Vagina (tissue), 2 donors: ENCODE measurements around the gene TEX36.

Source experiments
- POLR2A ChIP-seq, 2 donors: fragments of 450-650 bp; IDR thresholded peaks; one replicate each; pipeline ENCODE4 v1.6.1; 2017; ENCODE audit warnings: antibody characterized with exemption in 2 of 2, mild to moderate bottlenecking in 2 of 2, moderate library complexity in 2 of 2
- TF ChIP-seq, protein P1 (sequence below), 3 experiments: fragments of 450-650 bp in 2 of 3; fragments of 200-600 bp in 1 of 3; sonication (generic) in 1 of 3; IDR thresholded peaks; one replicate each; pipeline ENCODE4 v1.5.1; 2017 to 2019; ENCODE audit warnings: antibody characterized with exemption in 3 of 3, mild to moderate bottlenecking in 2 of 3, moderate library complexity in 2 of 3

DNA sequence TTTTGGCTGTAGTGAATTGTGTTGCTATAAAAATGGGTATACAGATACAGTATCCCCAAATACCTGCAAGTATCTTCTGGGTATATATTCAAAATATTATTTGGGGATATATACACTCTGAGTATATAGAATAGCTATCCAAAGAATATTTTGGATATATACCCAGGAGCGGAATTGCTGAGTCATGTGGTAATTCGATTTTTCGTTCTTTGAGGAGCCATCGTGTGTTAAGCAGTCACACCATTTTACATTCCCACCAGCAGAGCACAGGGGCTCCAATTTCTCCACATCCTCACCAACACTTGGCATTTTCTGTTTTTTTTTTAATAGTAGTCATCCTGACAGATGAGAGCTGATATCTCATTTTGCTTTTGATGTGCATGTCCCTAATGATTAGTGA lies 61.9 kb downstream of the TEX36 start:
- TF ChIP-seq, protein P1, sequence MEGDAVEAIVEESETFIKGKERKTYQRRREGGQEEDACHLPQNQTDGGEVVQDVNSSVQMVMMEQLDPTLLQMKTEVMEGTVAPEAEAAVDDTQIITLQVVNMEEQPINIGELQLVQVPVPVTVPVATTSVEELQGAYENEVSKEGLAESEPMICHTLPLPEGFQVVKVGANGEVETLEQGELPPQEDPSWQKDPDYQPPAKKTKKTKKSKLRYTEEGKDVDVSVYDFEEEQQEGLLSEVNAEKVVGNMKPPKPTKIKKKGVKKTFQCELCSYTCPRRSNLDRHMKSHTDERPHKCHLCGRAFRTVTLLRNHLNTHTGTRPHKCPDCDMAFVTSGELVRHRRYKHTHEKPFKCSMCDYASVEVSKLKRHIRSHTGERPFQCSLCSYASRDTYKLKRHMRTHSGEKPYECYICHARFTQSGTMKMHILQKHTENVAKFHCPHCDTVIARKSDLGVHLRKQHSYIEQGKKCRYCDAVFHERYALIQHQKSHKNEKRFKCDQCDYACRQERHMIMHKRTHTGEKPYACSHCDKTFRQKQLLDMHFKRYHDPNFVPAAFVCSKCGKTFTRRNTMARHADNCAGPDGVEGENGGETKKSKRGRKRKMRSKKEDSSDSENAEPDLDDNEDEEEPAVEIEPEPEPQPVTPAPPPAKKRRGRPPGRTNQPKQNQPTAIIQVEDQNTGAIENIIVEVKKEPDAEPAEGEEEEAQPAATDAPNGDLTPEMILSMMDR (IDR thresholded peaks at IDR 0.05), result no peak
- no peak for TF ChIP-seq POLR2A (IDR thresholded peaks at IDR 0.05)
